HG03175 (cell line): ENCODE results near the gene TECRL.

Experiments used
- ATAC-seq: cut with Tn5 transposase; IDR thresholded peaks from one replicate; pipeline ENCODE4 v1.9.1; 2021; ENCODE audit warnings: mild to moderate bottlenecking, moderate library complexity; ENCODE audit not compliant: unreplicated experiment

TECRL gene

GRCh38 chr4:64330143-64330542, 79.1 kb downstream of the TECRL start:
- ATAC-seq: no peak

GRCh38 chr4:64327237-64327636, 82.0 kb downstream of the TECRL start:
- ATAC-seq: no peak

GRCh38 chr4:64326507-64326906, 82.7 kb downstream of the TECRL start:
- ATAC-seq: no peak

GRCh38 chr4:64306255-64306565, 103.0 kb downstream of the TECRL start:
- no peak for ATAC-seq

GRCh38 chr4:64305565-64306254, 103.5 kb downstream of the TECRL start:
- no peak for ATAC-seq

- ATAC-seq: no peak
These were observed 136.8 kb downstream of the TECRL start for GRCh38 chr4:64272432-64272831.

GRCh38 chr4:64271601-64272081, 137.6 kb downstream of the TECRL start:
- ATAC-seq: no peak

GRCh38 chr4:64266669-64267068, 142.6 kb downstream of the TECRL start:
- ATAC-seq: no peak

- no peak for ATAC-seq
These were observed 143.0 kb downstream of the TECRL start for GRCh38 chr4:64266263-64266662.

- ATAC-seq: no peak
These were observed 157.5 kb downstream of the TECRL start for GRCh38 chr4:64251781-64252180.

- ATAC-seq: no peak
These were observed 158.8 kb downstream of the TECRL start for GRCh38 chr4:64250488-64250887.

- no peak for ATAC-seq
These were observed 159.2 kb downstream of the TECRL start for GRCh38 chr4:64250061-64250460.

- ATAC-seq: no peak
These were observed 161.1 kb downstream of the TECRL start for GRCh38 chr4:64248186-64248585.

GRCh38 chr4:64230709-64231310, 178.4 kb downstream of the TECRL start:
- no peak for ATAC-seq
